NCI-H226 (cell line): ENCODE measurements around the gene COP1.

Experiments
- DNase-seq: peaks from one replicate; pipeline ENCODE4 v3.0.0-alpha.2; 2015

Gene COP1

GRCh38 chr1:175947771-175948170, 259.3 kb downstream of the COP1 start:
- DNase-seq = no peak

GRCh38 chr1:175944591-175944990, 262.5 kb downstream of the COP1 start:
- DNase-seq = no peak

- no peak for DNase-seq
Observed at GRCh38 chr1:175941164-175941563, 265.9 kb downstream of the COP1 start.

- no peak for DNase-seq
Observed at GRCh38 chr1:175936736-175937135, 270.4 kb downstream of the COP1 start.

- DNase-seq = no peak
Observed at GRCh38 chr1:175935566-175936115, 271.4 kb downstream of the COP1 start.

- no peak for DNase-seq
Observed at GRCh38 chr1:175935166-175935565, 271.9 kb downstream of the COP1 start.

- no peak for DNase-seq
Observed at GRCh38 chr1:175933801-175934200, 273.3 kb downstream of the COP1 start.

DNA sequence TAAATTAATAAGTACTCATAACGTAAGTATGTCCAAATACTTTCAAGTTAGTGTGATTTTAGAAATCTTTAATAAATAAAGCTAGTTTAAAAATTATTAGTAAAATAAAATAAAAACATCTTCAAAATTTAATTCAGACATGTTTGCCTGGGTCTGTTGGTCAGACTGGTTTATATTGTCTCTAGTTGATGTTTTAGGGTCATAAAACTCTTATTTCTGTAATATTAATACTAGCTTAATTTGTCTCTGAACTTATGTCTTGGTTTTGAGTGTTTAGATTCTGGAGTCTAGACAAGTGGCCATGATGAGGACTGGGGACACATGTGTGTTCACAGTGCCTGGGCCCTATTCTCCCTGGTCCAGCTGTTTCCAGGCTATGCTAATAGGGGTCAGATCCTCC, 279.1 kb downstream of the COP1 start:
- DNase-seq = no peak

DNA sequence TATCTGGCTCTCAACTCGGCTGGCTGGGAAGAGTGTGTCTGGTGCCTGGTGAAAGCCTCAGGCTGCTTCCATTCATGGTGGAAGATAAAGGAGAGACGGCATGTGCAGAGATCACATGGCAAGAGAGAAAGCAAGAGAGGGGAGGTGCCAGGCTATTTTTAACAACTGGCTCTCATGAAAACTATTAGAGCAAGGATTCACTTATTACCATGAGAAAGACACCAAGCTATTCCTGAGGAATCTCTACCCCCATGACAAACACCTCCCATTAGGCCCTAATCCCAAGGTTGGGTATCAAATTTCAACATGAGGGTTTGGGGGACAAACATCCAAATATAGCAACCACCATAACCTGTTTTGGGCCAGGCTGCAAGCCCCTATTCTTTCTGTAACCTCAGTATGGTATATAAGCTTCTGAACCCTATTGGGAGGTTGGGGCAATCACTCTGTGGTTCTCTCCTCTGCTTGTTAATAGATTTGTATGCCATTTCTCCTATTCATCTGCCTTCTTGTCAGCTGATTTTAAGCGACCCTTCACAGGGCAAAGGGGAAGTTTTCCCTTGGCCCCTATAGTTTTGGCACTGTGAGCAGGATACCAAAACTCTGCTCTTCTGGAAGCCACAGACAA, 284.7 kb downstream of the COP1 start:
- DNase-seq = no peak

DNA sequence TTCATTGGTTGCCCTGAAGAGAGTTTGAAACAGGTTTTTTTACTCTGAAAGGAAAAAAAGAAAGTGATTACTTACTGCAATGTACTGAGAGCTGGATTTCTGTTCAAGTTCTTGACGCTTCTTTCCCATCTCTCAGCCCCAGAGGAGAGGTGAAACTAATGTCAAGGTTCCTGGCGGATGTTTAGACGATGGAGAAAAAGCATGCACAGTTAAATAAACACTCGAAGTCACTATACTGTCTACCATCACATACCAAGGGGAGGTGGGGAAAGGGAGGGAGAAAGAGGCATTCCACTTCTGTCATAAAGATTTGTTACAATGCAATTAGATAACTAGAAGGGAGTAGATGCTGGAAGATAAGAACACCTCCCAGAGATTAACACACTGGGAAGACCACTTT, 286.7 kb downstream of the COP1 start:
- DNase-seq = no peak

DNA sequence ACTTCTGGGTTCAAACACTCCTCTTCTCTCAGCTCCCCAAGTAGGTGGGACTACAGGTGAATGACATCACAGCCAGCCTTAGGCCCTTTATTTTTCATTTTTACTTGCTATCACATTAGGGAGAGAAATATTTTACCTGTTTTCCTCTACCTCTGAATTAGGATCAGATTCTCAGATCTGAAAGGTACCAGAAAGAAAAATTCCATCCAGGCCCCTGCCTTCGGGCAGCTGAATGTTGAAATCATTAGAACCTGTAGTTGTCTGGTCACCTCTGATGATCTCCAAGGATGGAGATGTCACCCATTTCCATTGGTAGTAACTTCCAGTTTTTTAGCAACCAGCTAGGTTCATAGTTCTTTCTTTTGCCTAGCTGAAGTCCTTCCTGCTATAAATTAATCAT, 288.1 kb downstream of the COP1 start:
- DNase-seq = no peak

DNA sequence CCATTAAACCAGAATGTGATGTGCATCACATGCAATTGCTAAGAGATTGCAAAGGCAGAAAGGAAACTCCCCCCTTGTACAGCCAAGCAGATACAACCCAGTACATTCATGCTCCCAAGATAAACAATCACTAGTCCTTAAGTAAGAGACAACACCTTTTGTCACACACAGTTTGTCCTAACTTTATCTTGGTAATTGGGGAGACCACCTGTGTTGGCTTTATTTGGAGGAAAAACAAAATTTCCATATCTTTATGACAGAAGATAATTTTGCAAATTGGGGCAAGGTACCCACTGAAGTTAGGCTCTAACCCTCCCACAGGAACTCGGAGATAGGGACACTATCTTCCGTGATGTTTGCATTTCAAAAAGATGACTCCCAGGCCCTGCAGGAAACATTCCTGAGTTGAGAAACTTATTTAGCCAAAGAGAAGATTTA, 288.7 kb downstream of the COP1 start:
- DNase-seq = no peak

- no peak for DNase-seq
Observed at GRCh38 chr1:175914115-175914514, 293.0 kb downstream of the COP1 start.

- no peak for DNase-seq
Observed at GRCh38 chr1:175911138-175911537, 295.9 kb downstream of the COP1 start.

- DNase-seq = no peak
Observed at GRCh38 chr1:175906370-175906769, 300.7 kb downstream of the COP1 start.

DNA sequence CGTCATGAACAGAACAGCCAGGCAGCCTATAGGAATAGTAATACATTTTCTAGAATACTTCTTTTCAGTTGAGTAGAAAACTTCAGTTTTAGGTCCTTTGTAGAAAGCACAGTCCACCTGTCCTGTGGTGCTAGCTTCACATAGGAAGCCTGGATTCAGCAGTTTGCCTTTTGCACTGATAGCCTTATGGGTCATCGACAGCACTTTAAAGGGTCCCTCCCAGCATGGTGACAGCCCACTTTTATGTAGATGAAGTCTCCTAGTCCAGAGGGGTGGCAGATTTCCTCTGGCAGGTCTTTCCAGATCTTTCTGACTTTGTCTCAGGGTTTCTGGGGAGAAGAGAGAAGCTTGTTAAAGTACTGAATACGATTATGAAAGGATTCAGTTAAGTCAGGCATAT, 302.3 kb downstream of the COP1 start:
- DNase-seq = no peak

- no peak for DNase-seq
Observed at GRCh38 chr1:175902281-175902680, 304.8 kb downstream of the COP1 start.

DNA sequence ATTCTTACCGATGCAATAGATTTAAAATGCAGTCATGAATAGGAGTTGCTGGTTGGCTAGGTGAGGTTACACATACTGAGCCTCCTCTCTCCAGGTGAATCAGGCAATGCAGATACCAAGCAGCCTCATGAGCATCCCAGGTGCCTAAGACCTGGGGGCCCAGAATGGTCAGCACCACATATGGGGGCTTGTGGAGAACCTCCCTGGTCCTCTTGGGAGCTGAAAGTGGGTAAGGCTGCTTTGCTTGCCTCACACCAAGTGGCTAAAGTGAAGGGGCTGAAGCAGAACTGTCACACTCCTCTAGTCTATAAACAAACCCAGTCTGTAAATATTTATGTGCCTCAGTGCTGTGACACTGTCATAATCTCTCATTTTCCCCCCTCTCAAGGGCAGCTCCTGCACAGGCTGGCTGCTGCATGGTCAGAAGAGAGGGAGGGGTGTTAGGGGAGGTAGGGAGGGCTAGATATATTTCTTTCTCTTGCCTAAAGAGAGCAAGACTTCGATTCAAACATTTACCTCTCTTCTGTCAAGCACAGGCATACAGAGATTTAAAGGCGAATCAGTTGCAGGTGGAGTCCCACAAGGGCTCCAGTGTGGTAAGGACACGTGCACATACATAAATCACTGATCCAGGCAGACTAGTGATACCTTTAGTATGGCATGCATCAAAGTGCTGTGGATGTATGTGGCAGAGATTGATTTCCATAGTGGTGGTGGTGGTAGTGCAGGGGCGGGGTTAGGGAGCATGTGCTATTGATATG, 305.8 kb downstream of the COP1 start:
- DNase-seq = no peak

DNA sequence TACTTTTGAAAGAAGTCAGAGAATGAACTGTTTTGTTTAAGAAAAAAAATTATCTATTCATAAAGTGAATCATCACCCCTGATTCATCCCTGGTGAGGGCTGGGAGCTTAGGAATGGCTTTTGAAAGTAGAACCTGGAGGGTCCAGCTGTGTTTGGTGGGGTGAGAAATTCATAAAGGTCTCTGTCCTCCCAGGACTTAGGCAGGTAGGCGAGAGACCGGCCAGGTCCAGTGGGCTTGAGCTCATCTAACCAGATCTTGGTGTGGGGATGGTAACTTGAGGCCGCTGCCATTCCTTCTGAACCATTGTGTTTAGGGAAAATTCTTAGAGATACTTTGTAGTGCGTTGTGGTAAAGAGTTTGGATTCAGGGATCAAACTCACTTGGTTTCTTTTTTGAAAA, 306.9 kb downstream of the COP1 start:
- no peak for DNase-seq

GRCh38 chr1:175895966-175896365, 311.1 kb downstream of the COP1 start:
- no peak for DNase-seq
